Renal pelvis (tissue), 12 donors: Measurements from ENCODE around the gene HTR3A. TPM values are rescaled to one million over a fixed set of nuclear protein-coding genes. Genes with fewer than 3 reads are reported as not detected.
"Not testable (repeated sequence)": the region's sequence is repeated elsewhere in the genome, so short reads cannot be mapped to it uniquely, and the experiment has no call there.

ENCODE experiments used
- DNase-seq: peaks from one replicate; pipeline ENCODE4 v3.0.0-alpha.2; 2013
- long read RNA-seq, 16 experiments: transcript quantifications; one replicate each; lab custom pipeline, GENCODE V29; 2026
- polyA plus RNA-seq, 3 donors: library from polyadenylated mRNA; unstranded; fragments of 120-200 nt; gene quantifications; one replicate each; pipeline ENCODE4 v1.2.1, GENCODE V29; 2013; ENCODE audit not compliant: insufficient read length in 3 of 3

Gene HTR3A
- under 1 TPM in 1 of 3 donors, not detected in 2; 0.11 TPM for polyA plus RNA-seq
- long read RNA-seq, donor 1 = 0 reads
- long read RNA-seq, donor 2 = 0 reads
- long read RNA-seq, donor 3 = 0 reads
- long read RNA-seq, donor 4 = 0 reads
- long read RNA-seq, donor 5 = 0 reads
- long read RNA-seq, donor 6 = 0 reads
- long read RNA-seq, donor 7 = 0 reads
- long read RNA-seq, donor 8 = 0 reads
- long read RNA-seq, donor 9 = 0 reads
- long read RNA-seq, donor 10 = 0 reads
- long read RNA-seq, donor 11 = 0 reads
- long read RNA-seq, donor 12 = 0 reads
- long read RNA-seq, donor 13 = 0 reads
- long read RNA-seq, donor 14 = 0 reads
- long read RNA-seq, donor 15 = 0 reads
- long read RNA-seq, donor 16 = 0 reads

GRCh38 chr11:113974741-113975470, at the start of gene HTR3A:
Gene HTR3A (plus strand): TSS chr11:113975108. CDS start chr11:113975326, 218 bp downstream.
- peak; percentile 85 for DNase-seq

- no peak for DNase-seq
Observed at GRCh38 chr11:113926273-113927197, 48.4 kb upstream of the HTR3A start.

GRCh38 chr11:113928311-113928710, 46.6 kb upstream of the HTR3A start:
- no peak for DNase-seq

- DNase-seq = no peak
Observed at GRCh38 chr11:113932788-113933187, 42.1 kb upstream of the HTR3A start.

GRCh38 chr11:113934193-113934592, 40.7 kb upstream of the HTR3A start:
- not testable (repeated sequence) for DNase-seq

GRCh38 chr11:113934761-113935160, 40.1 kb upstream of the HTR3A start:
- DNase-seq = no peak

- DNase-seq = no peak
Observed at GRCh38 chr11:113935858-113936257, 39.0 kb upstream of the HTR3A start.

- DNase-seq = no peak
Observed at GRCh38 chr11:113937918-113938317, 37.0 kb upstream of the HTR3A start.

- no peak for DNase-seq
Observed at GRCh38 chr11:113942256-113942655, 32.7 kb upstream of the HTR3A start.

GRCh38 chr11:113946162-113946561, 28.7 kb upstream of the HTR3A start:
- DNase-seq = not testable (repeated sequence)

GRCh38 chr11:113947994-113948393, 26.9 kb upstream of the HTR3A start:
- DNase-seq = peak; percentile 8

GRCh38 chr11:113949891-113950290, 25.0 kb upstream of the HTR3A start:
- DNase-seq = no peak

GRCh38 chr11:113951537-113951936, 23.4 kb upstream of the HTR3A start:
- no peak for DNase-seq

GRCh38 chr11:113952070-113952469, 22.8 kb upstream of the HTR3A start:
- peak; percentile 44 for DNase-seq

GRCh38 chr11:113952588-113952987, 22.3 kb upstream of the HTR3A start:
- no peak for DNase-seq

- no peak for DNase-seq
Observed at GRCh38 chr11:113954235-113954634, 20.7 kb upstream of the HTR3A start.

GRCh38 chr11:113956986-113957385, 17.9 kb upstream of the HTR3A start:
- no peak for DNase-seq

- no peak for DNase-seq
Observed at GRCh38 chr11:113960702-113961330, 14.1 kb upstream of the HTR3A start.

- no peak for DNase-seq
Observed at GRCh38 chr11:113967361-113967760, 7.5 kb upstream of the HTR3A start.

- no peak for DNase-seq
Observed at GRCh38 chr11:113971506-113972195, 3.3 kb upstream of the HTR3A start.

GRCh38 chr11:113977071-113977490, 2.2 kb downstream of the HTR3A start:
- no peak for DNase-seq
